COR-L47 (cell line): ENCODE measurements around the gene PTPN9.
"Not testable (repeated sequence)": the region's sequence is repeated elsewhere in the genome, so short reads cannot be mapped to it uniquely, and the experiment has no call there.

Experiments
- DNase-seq: peaks from one replicate; lab custom pipeline; 2025; lab: John Stamatoyannopoulos, UW

PTPN9 gene

DNA sequence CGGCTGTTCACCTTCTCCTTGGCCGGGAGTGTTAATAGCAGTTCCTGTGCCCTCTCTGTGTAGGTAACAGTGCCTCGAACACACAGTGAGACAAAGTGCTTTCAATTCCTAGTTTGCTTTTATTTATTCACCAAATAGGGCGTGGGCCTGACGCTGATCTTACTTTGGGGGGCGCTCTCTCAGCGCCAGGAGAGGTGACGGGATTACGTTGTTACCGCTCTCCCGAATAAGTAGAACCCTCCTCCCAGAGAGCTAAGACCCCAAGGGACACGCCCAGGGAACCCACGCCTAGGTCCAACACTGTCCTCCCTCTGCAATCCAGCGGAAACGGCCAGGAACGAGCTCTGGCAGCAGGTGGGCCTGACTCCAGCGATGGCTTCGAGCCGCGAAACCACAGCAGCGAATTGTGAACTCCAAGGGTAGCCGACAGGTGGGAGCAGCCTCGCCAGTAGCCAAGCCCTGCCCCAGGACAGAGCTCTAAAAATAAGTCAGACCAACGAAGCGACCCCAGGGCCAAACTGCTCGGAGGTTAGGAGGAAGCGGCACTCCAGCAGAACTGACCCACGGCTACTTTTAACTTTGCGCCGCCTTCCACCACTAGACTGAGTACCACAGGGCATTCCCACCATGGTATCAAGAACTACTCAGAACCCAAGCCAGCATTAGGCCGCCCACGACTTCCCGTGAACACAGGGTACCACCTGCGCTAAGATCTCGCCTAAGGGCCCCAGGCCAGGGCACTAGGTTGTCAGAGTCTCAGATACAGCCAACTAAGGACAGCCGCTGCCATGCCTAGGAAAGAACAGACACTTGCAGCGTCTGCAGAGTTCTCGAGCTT lies 126.0 kb downstream of the PTPN9 start:
- DNase-seq, result peak; percentile 43

DNA sequence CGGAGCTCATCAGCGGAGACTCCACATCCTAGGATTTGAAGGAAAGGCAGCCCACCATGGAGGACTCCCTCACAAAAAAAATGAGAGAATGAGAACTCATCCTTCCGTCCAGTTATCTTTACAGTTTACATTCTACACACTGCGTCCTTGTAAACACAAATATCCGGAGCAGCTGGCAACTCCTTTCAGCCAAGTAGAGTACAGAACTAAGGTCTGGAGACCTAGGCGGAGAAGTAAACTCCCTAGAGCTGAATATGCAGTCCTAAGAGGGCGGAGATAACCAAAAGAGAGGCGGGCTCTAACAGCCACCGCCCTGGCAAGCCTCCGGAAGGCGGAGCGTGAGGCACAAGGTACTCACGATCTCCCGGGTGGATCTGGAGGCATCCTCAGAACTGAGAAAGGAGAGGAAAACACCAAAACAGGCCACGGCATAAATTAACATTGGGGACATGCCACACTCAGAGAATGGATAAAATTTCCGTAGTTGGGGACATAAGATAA lies 126.7 kb downstream of the PTPN9 start:
- peak; percentile 74 for DNase-seq

DNA sequence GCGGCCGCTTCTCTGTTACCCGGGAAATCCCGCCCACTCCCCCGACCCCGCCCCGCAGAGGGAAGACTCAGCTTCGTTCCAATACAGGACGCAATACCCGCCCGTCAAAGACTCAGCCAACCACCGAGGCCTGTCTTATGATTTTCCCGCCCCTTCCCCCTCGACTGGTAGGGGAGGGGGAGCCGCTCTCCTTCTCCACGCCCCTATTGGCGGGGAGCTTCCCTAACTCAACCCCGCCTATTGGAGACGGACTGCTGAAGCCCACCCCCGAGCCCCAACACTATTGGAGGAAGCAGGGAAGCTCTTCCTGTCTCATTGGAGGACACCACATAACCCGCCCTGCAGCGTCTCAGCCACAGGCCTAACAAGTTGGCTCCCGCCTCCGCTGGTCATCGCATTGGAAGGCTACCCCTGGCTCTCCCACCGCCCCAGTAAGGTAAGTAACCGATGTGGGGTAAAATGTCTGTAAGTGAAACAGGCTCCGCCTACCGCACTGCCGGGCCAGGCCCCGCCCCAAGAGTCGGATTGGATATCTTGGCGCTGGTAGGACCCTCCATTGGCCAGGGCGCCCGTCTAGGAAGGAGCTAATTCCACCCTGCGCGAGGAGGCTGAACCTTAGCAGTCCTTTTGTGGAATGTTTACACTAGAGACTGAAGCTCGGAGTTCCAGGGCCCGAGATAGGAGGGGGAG lies 127.3 kb downstream of the PTPN9 start, which contains the start of gene SIN3A:
TSS of gene SIN3A (minus strand) at position 17 of the 690 bp plus-strand sequence. CDS start 21,315 bp downstream, outside the sequence.
- DNase-seq, result peak; percentile 100

DNA sequence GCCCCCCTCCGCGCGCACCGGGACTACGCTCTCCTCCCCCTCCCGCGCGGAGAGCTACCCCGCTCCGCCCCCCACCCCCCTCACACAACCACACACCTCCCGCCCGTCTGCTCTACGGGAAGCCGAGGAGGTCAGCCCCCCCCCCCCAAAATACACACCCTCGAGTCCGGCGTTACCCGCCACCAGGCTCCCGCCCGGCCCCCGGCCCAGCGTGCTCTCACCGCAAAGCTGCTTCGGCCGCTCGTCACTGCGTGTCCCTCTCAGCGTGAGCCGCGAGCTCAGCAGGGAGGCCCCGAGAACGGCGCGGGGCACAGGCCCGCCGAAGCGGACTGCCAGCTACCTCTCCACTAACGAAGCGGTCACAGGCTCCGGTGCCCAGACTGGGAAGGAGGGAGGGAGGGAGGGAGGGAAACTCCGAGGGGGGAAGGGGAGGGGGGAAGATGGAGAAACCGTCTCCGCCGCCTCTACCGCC lies 127.9 kb downstream of the PTPN9 start:
- DNase-seq, result no peak

DNA sequence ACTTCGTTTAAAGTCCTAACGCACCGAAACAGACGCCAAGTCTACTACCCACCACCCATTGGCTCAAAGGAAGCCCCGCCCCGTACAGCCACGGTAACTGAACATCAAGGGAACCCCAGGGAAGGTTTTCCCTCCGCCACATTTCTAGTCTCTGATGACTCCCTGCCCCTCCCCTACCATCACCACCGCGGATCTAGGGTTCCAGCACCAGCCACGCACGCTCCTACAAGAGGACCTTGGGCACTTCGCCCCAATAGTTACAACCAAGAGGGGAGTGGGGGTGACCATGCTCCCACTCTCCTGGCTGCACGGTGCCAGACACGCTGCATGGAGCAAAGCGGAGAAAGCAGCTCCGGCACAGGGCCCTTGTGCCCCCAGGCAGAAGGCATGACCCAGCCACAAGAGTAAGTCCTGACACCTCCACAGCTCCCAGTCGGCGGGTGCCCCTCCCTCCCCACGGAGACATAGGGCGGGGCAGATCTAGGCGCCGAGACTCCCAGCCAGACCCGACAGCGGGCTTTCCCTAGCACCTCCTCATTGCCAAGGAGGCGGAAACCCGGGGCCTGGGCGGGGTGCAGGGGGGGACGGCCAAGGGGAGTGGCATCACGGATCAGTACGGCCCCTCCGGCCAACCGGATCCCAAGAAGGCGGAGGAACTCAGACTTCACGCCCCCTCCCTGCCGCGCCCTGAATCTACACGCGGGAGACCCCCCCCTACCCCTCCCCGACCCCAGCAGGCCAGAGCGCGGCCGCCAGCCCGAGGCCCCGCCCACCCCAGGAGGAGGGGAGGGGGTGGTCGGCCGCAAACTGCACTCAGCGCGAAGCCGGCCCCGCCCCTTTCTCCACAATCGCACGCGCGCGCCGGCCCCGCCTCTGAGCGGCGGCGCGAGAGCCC lies 128.6 kb downstream of the PTPN9 start:
- DNase-seq, result peak; percentile 97

DNA sequence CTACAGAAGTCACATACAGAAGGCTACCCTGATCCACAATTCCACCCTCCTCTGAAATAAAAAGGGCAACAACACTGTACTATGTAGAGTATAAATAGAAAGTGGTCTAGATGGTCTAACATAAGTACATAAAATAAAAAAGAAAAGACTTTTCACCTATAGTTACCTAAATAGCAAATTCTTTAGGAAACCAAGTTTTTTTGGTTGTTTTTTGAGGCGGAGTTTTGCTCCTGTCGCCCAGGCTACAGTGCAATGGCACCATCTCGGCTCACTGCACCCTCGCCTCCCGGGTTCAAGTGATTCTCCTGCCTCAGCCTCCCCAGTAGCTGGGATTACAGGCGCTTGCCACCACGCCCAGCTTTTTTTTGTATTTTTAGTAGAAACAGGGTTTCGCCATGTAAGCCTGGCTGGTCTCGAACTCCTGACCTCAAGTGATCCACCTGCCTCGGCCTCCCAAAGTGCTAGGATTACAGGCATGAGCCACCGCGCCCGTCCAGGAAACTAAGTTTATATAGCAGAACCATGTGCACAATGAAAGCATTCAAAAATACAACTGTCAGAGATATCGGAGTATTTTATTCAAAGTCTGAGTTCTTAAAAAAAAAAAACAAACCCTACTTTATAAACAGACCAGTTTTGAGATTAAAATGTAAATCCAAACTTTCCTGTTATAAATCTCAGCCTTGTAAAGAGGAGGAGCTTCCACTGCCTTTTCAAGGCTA lies 129.4 kb downstream of the PTPN9 start:
- DNase-seq, result no peak

DNA sequence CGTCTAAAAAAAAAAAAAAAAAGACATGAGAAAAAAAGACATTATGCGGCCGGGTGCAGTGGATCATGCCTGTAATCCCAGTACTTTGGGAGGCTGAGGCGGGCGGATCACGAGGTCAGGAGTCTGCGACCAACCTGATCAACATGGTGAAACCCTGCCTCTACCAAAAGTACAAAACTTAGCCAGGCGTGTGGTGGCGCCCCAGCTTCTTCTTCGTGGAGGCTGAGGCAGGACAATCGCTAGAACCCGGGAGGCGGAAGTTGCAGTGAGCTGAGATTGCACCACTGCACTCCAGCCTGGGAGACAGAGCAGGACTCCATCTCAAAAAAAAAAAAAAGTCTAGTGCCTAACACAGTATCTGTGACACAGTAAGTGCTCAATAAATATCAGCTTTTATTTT lies 130.9 kb downstream of the PTPN9 start:
- not testable (repeated sequence) for DNase-seq

DNA sequence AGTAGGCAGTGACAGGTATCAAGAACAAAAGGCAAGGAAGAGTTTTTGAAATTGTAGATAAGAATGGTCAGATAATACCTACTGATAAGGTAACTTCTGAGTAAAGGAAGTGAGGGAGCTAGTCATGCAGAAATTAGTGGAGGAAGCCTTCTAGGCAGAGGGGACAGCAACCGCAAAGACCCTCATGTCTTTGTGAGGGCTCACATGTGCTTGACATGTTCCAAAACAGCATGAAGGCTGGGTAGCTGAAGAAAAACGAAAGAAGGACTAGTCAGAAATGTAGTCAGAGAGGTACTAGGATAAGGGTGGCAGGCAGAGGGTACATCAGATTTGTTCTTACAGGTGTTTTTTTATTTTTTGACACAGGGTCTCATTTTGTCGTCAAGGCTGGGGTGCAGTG lies 133.0 kb downstream of the PTPN9 start:
- DNase-seq, result no peak

DNA sequence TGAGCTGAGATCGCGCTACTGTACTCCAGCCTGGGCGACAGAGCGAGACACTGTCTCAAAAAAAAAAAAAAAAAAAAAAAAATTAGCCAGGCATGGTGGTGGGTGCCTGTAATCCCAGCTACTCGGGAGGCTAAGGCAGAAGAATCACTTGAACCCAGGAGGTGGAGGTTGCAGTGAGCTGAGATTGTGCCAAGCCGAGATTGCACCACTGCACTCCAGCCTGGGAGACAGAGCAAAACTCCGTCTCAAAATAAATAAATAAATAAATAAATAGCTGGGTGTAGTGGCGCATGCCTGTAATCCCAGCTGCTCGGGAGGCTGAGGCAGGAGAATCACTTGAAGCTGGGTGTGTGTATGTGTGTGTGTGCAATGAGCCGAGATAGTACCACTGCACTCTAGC lies 133.8 kb downstream of the PTPN9 start:
- not testable (repeated sequence) for DNase-seq

DNA sequence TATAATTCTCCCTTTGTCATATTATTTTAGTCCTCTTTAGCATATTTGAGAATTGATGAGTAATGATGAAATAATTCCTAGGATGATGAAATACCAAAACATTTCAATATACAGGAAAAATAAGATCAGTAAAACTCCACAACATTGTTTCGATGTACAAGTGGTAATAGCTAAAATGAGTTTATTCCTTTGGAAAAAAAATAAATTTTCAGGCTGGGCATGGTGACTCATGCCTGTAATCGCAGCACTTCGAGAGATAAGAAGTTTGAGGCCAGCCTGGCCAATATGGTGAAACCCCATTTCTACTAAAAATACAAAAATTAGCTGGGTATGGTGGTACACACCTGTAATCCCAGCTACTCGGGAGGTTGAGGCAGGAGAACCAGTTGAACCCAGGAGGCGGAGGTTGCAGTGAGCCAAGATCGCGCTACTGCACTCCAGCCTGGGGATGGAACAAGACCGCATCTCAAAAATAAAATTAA lies 135.1 kb downstream of the PTPN9 start:
- not testable (repeated sequence) for DNase-seq

DNA sequence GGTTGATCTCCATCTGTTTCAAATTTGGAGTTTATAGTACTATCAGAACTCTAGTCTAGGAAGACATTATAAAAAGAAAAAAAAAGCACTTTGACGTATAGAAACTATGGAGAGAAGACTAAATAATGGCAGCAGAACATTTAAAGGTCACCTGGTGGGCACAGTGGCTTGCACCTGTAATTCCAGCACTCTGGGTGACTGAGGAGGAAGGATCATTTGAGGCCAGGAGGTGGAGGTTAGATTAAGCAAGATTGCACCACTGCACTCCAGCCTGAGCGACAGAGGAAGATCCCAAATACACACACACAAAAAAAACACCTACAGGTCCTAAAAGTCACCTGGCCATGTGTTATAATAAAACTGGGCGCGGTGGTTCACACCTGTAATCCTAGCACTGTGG lies 141.4 kb downstream of the PTPN9 start:
- DNase-seq, result no peak

DNA sequence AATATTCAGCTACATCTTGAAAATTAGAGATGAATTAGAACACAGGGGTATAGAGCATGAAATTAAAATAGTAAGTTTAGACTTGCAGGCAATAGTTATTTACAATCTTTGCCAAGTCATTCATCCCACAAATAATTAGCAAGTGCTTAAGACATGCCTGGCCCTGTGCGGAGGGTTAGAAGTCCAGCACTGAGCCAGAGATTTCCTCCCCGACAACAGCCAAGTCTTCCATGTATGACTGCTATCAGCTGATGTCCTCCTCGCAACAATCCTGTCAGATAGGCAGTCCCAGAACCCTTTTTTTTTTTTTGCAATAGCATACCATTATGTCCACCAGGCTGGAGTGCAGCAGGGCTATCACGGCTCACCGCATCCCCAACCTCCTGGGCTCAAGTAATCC lies 142.2 kb downstream of the PTPN9 start:
- no peak for DNase-seq

DNA sequence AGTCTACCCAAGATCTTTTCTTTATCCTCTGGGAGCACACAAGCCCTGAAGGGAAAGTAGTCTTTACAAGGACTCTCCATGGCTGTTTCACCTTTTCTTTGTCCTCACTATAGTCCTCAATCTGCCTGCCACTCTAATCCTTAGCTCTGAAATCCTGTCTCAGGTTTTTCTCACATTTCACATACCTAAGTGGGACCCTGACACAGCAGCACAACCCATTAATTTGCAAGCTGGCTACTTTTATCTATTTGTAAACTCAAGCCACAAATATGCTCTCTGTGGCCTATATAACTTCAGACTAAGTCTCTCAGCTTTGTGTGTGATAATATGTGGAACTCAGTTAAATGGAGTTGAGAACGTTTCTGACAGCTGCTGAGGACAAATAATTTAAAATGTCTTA lies 147.4 kb downstream of the PTPN9 start:
- DNase-seq, result no peak

DNA sequence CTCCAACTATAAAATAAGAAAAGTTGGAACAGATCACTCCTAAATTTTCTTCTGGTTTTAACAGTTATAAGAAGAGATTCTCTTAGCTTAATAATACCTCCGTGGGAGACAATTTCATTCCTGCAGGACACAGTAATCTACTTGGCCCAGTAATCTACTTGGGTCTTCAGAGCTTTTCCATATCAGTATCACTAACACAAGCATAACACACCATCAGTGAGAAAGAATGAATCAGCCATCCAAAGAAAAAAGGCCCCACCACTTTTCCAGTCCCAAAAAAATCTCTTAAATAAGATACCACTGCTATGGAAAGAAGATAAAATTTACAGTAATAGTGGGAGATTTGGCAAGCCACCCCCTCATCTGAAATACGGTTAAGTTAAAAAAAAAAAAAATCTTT lies 147.8 kb downstream of the PTPN9 start:
- no peak for DNase-seq

DNA sequence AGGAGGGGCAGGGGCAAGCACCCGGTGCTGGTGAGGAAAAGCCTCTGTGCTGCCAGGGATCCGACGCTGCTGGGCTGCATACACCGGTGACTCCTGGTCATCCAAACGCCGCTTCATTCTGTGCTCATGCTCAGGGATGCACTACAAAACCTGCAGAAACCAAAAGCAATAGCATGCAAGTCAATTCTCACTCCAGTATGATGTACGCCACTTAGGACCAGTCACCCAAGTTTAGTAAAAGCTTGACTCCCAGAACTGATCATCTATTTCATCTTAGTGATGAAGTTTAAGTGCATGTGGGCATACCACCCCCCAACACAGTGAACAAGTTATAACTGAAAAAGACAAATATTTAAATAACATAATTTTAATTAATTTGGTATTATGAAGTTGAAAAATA lies 148.9 kb downstream of the PTPN9 start:
- no peak for DNase-seq

DNA sequence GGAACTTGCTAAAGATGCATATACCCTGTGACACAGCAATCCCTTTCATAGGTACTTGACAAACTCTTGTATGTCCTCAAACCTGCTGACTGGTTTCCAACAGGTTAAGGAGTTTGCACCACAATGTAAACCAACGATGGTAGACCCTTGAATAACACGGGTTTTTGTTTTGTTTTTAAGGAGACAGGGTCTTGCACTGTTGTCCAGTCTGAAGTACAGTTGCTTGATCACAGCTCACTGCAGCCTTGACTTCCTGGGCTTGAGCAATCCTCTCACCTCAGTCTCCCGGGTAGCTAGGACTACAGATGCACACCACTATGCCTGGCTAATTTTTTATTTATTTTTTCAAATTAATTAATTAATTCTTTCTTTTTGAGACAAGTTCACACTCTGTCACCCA lies 151.0 kb downstream of the PTPN9 start:
- DNase-seq, result no peak

DNA sequence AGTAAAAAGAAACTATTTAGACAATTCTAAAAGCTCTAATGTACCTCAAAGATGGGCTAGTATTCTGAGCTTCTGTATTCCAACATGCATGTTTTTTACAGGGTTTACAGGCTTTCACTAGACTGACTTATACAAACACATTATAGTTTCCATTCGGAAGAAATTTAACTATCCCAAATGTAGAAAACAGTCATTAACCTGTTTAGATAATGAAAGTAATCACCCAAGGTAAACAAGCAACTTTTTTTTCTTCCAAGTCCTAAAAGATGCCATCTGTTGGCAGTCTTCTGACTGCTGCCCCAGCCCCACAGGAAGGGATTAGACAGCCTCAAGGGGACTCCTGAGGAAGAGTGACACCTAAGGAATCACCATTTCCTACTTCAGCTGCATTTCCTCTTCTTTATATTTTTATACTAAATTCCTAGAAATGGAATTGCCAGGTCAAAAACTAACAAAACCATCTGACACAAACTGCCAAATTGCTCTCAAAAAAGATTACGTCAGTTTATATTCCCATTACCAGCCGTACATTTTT lies 153.1 kb downstream of the PTPN9 start:
- DNase-seq, result no peak

DNA sequence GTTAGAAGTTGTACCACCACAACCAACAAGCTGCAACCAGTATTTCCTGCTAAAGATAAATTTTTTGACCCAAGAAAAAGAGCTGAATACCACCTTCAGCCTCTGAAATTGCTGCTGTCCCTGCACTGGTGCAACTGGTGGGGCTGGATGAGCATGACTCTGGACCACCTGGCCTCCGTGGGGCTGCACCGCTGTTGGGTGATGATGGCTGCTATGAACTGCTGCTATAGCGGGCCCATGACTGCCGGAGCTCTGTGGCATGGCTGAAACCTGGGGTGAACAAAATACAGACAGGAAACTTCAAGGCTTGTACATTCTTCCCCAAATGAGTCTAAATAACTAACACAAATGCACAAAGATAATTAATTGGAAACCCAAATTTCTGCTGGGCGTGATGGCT lies 156.6 kb downstream of the PTPN9 start:
- no peak for DNase-seq

DNA sequence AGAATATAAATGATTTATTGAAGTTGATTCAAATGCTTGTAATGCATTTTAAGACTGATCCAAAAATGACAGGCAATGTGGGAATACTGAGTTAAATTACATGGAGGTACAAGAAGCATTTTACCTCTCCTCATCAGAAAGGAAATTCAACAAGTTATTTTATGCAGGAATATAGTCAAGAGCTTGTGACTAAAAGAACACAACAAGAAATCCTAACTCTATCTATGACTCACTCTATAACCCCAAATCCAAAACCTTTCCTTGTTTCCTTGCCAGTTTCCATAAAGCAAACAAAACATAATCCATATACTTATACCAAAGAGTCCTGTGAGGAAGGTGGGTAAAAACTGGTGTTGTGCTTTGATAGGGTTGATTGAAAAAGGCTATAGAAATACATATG lies 158.4 kb downstream of the PTPN9 start:
- no peak for DNase-seq

DNA sequence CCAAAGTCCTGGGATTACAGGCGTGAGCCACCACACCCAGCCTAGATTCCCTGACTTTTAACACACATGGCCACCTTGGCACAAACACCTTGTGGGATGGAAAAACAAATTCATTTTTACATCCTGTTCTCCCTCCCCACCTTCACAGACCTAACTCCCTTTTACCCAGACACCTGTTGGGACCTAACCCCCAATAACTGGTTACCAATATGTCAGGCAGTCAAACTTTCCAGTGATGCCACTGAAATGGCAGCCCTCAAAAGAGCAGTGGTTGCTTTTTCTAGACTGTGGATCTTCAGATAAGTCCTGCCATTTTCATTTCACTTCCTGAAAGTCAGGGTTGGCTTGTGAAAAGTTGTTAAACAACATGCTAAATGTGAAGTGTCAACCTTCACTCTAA lies 162.5 kb downstream of the PTPN9 start:
- DNase-seq, result no peak
